Measurements from ENCODE around the gene CARD14.

Gene CARD14

DNA sequence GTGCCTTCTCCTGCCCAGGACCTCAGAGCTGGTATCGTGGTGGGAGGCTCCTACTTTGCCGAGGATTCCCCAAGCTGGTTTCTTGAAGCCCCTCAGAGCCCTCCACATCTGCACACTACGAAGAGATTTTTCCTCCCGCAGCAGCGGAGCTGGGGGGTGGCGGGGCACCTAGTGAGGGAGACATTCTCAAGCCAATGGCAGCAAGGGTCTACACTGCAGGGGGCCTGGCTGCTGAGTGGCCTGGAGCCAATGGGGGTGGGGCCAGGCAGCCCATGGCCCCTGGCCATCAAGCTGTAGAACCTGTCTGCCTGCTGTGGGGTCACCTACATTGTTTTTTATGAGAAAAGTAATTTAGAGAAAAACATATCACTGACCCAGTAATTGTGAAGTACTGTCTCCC is 55.4 kb downstream of the CARD14 start:
- H3K4me3 ChIP-seq (ENCODE audit: low read depth, low read length), result no peak overlapping the region
- TF ChIP-seq, protein P1, sequence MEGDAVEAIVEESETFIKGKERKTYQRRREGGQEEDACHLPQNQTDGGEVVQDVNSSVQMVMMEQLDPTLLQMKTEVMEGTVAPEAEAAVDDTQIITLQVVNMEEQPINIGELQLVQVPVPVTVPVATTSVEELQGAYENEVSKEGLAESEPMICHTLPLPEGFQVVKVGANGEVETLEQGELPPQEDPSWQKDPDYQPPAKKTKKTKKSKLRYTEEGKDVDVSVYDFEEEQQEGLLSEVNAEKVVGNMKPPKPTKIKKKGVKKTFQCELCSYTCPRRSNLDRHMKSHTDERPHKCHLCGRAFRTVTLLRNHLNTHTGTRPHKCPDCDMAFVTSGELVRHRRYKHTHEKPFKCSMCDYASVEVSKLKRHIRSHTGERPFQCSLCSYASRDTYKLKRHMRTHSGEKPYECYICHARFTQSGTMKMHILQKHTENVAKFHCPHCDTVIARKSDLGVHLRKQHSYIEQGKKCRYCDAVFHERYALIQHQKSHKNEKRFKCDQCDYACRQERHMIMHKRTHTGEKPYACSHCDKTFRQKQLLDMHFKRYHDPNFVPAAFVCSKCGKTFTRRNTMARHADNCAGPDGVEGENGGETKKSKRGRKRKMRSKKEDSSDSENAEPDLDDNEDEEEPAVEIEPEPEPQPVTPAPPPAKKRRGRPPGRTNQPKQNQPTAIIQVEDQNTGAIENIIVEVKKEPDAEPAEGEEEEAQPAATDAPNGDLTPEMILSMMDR (IDR thresholded peaks at IDR 0.05; ENCODE audit: low read depth, low read length, missing control alignments), result no peak
- in situ Hi-C loops (cut with HindIII; ENCODE audit: low sequenced_read_pairs), result no loop called here
- DNase-seq (ENCODE audit: low read depth), result no peak

DNA sequence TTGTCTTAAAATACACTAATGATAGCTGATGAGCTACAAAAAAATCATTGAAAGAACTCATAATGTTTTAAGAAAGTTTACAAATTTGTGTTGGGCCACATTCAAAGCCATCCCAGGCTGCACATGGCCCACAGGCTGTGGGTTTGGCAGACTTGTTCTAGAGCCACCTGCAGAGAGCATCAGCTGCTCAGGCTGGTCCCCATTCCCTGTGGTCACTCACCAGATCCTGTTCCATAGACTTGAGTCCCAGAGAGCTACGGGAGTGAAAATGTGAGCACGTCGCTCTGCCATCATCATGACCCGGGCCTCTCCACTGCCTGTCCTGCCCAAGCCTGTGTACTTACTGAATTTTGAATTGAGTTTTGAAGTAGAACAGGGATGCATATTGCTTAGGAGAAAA is 57.3 kb downstream of the CARD14 start:
- in situ Hi-C loops (cut with HindIII; ENCODE audit: low sequenced_read_pairs), result no loop called here
- peak; percentile 19 for DNase-seq (ENCODE audit: low read depth)
- TF ChIP-seq, protein P1 (IDR thresholded peaks at IDR 0.05; ENCODE audit: low read depth, low read length, missing control alignments), result no peak
- H3K4me3 ChIP-seq (ENCODE audit: low read depth, low read length), result no peak overlapping the region

DNA sequence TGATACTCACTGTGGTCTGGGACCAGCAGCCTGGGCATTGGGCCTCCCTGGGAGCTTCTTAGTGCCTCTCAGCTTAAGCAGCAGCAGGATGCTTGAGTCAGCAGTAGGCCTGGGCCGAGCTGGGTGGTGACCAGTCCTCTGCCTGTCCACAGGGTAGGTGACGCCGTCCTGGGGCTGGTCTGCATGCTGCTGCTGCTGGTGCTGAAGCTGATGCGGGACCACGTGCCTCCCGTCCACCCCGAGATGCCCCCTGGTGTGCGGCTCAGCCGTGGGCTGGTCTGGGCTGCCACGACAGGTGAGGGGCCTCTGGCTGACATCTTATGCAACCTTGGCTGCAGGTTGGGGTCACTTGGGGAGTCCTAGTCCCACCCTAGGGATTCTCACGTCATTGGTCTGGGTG is 57.8 kb downstream of the CARD14 start:
- no peak overlapping the region for H3K4me3 ChIP-seq (ENCODE audit: low read depth, low read length)
- TF ChIP-seq, protein P1 (IDR thresholded peaks at IDR 0.05; ENCODE audit: low read depth, low read length, missing control alignments), result no peak
- no peak for DNase-seq (ENCODE audit: low read depth)
- in situ Hi-C loops (cut with HindIII; ENCODE audit: low sequenced_read_pairs), result no loop called here

DNA sequence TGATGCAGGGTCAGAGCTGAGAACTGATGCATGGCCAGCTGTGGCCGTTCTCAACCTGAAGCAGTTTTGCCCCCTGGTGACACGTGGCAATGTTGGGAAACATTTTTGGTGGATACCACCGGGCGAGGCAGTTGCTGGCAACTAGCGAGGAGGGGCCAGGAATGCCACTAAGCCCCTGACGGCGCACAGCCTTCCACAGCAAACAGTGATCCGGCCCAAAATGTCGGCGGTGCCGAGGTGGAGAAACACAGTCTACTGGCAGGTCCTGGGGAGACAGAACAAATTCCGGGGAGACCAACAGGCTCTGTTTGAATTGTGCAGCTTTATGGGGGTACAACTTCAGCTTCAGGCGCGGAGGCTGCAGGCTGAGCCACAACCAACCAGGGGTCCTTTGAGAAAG is 58.6 kb downstream of the CARD14 start:
- H3K4me3 ChIP-seq (ENCODE audit: low read depth, low read length), result no peak overlapping the region
- TF ChIP-seq, protein P1 (IDR thresholded peaks at IDR 0.05; ENCODE audit: low read depth, low read length, missing control alignments), result no peak
- DNase-seq (ENCODE audit: low read depth), result no peak
- in situ Hi-C loops (cut with HindIII; ENCODE audit: low sequenced_read_pairs), result no loop called here

DNA sequence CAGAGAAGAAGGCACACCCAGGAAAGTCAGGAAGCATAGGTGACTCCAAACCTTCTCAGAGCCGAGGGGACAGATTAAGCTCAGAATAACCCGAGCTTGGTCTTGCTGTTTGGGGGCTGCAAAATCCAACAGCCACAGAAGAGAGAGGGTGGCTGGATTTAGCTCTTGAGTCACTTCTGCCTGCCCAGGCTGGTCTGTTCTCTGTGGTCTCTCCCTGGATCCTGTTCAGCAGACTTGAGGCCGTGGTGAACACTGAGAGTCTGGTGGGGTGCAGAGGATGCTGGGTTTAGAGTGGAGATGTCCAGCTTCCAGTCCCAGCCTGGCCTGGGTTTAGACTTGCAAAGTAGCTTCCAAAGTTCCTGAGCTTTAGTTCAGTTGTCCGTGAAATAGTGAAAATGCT is 59.2 kb downstream of the CARD14 start:
- in situ Hi-C loops (cut with HindIII; ENCODE audit: low sequenced_read_pairs), result no loop called here
- no peak for DNase-seq (ENCODE audit: low read depth)
- TF ChIP-seq, protein P1 (IDR thresholded peaks at IDR 0.05; ENCODE audit: low read depth, low read length, missing control alignments), result no peak
- no peak overlapping the region for H3K4me3 ChIP-seq (ENCODE audit: low read depth, low read length)

DNA sequence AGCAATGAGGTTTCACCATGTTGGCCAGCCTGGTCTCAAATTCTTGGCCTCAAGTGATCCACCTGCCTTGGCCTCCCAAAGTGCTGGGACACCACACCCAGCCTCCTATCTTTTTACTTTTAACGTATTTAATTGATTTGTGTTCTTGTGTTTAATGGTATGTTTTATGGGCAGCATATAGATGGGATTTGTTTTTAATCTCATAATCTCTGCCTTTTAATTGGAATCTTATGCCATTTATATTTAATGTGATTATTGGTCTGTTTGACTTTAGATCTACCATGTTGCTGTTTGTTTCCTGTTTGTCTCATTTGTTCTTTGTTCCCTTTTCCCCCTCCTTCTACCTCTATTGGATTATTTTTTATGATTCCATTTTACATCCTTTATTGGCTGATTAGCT is 62.6 kb downstream of the CARD14 start:
- in situ Hi-C loops (cut with HindIII; ENCODE audit: low sequenced_read_pairs), result no loop called here
- no peak for DNase-seq (ENCODE audit: low read depth)
- H3K4me3 ChIP-seq (ENCODE audit: low read depth, low read length), result no peak overlapping the region
- TF ChIP-seq, protein P1 (IDR thresholded peaks at IDR 0.05; ENCODE audit: low read depth, low read length, missing control alignments), result no peak

DNA sequence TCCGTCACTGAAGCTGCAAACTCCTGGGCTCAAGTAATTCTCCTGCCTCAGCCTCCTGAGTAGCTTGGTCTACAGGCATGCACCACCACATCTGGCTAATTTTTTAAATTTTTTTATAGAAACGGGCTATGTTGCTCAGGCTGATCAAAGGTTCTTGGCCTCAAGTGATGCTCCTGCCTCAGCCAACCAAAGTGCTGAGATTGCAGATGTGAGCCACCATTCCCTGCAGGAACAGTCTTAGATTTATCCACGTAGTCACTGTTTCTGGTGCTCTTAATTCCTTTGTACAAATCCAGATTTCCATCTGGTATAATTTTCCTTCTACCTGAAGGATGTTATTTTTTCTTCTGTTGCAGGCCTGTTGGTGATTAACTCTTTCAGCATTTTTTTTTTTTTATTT is 63.4 kb downstream of the CARD14 start:
- no peak overlapping the region for H3K4me3 ChIP-seq (ENCODE audit: low read depth, low read length)
- no peak for DNase-seq (ENCODE audit: low read depth)
- in situ Hi-C loops (cut with HindIII; ENCODE audit: low sequenced_read_pairs), result no loop called here
- TF ChIP-seq, protein P1 (IDR thresholded peaks at IDR 0.05; ENCODE audit: low read depth, low read length, missing control alignments), result no peak

Data from astrocyte of the cerebellum (primary cell).